K562 (cell line): ENCODE results near the gene GDF7. TPM values are rescaled to one million over a fixed set of nuclear protein-coding genes. Genes with fewer than 3 reads are reported as not detected.
A peak's percentile ranks its signal among the peaks of the same experiment; 100 is the strongest.

ENCODE experiments used
- BCLAF1 ChIP-seq, 2 experiments: fragments of 450-650 bp in 1 of 2; IDR thresholded peaks; 2 replicates each; pipeline ENCODE4 v1.6.1; 2011 to 2017; ENCODE audit warnings: low read depth in 2 of 2, antibody characterized with exemption in 1 of 2, borderline replicate concordance in 1 of 2, low read length in 1 of 2, mild to moderate bottlenecking in 1 of 2, mixed read lengths in 1 of 2; ENCODE audit not compliant: control insufficient read depth in 1 of 2
- BRF2 ChIP-seq: IDR thresholded peaks from 3 replicates; pipeline ENCODE4 v1.6.1; 2011; ENCODE audit warnings: borderline replicate concordance, mild to moderate bottlenecking; ENCODE audit not compliant: insufficient read length, insufficient read depth
- CUX1 ChIP-seq: fragments of 200-800 bp; sonication (Bioruptor generic); IDR thresholded peaks from 2 replicates; pipeline ENCODE4 v1.6.1; 2016; ENCODE audit warnings: missing genetic modification characterization, missing compliant biosample characterization
- ELK3 ChIP-seq: fragments of 450-650 bp; formaldehyde crosslinking; IDR thresholded peaks from 2 replicates; pipeline ENCODE4 v1.4.0; 2020; ENCODE audit warnings: mild to moderate bottlenecking
- HDAC8 ChIP-seq: fragments of 450-650 bp; IDR thresholded peaks from 2 replicates; pipeline ENCODE4 v1.6.1; 2016; ENCODE audit warnings: mild to moderate bottlenecking, missing genetic modification characterization, moderate library complexity, missing compliant biosample characterization
- KAT8 ChIP-seq: fragments of 450-650 bp; IDR thresholded peaks from 2 replicates; pipeline ENCODE4 v1.6.1; 2016; ENCODE audit warnings: low read depth, mild to moderate bottlenecking
- LEF1 ChIP-seq: fragments of 450-650 bp; IDR thresholded peaks from 2 replicates; pipeline ENCODE4 v1.6.1; 2016; ENCODE audit warnings: mild to moderate bottlenecking
- MNT ChIP-seq, 2 experiments: fragments of 450-650 bp; conservative IDR thresholded peaks; 2 replicates each; pipeline ENCODE4 v1.6.1; 2017; ENCODE audit warnings: mild to moderate bottlenecking in 2 of 2, moderate library complexity in 2 of 2
- POLR2G ChIP-seq: fragments of 200-400 bp; formaldehyde crosslinking; IDR thresholded peaks from 2 replicates; pipeline ENCODE4 v1.6.1; 2017; ENCODE audit warnings: low read depth, mild to moderate bottlenecking, antibody characterized with exemption, low read length, moderate library complexity
- XRCC3 ChIP-seq: fragments of 450-650 bp; IDR thresholded peaks from 2 replicates; pipeline ENCODE4 v1.6.1; 2017; ENCODE audit warnings: mild to moderate bottlenecking, moderate library complexity
- YBX1 ChIP-seq: fragments of 450-650 bp; IDR thresholded peaks from 2 replicates; pipeline ENCODE4 v1.7.1; 2016; ENCODE audit warnings: mild to moderate bottlenecking
- ZFP36 ChIP-seq: fragments of 150-350 bp; IDR thresholded peaks from 2 replicates; pipeline ENCODE4 v1.6.1; 2018; ENCODE audit warnings: low read length, low read depth; ENCODE audit not compliant: partially characterized antibody
- ZNF134 ChIP-seq: fragments of 250-450 bp; sonication (Bioruptor Pico); conservative IDR thresholded peaks from 2 replicates; pipeline ENCODE4 v1.4.0; 2020
- ZNF431 ChIP-seq: sonication (generic); formaldehyde crosslinking; IDR thresholded peaks from 2 replicates; pipeline ENCODE4 v1.8.0; 2022; ENCODE audit warnings: mild to moderate bottlenecking, missing genetic modification reagents
- polyA plus RNA-seq, 8 experiments: library from polyadenylated mRNA; depleted of rRNA in 4 of 8; stranded (reverse) in 5 of 8; unstranded in 3 of 8; fragments of >200 nt; fragmentation: Nextera tagmentation in 2 of 8; fragmentation: Illumina TruSeq in 1 of 8; extraction: Ambion mirVana in 2 of 8; extraction: Trizol in 1 of 8; gene quantifications; 2 replicates each; pipeline versions ENCODE4 v1.2.1 to v1.2.3, GENCODE V29; 2011 to 2014; ENCODE audit warnings: inconsistent platforms in 1 of 8, missing spikeins in 1 of 8
- total RNA-seq, 7 experiments: library from RNA; depleted of rRNA in 6 of 7; stranded (reverse); fragments of >200 nt in 6 of 7; fragmentation: Illumina TruSeq in 2 of 7; extraction: Trizol in 2 of 7; gene quantifications; 2 replicates each; pipeline versions ENCODE4 v1.2.1 to v1.2.3, GENCODE V29; 2011 to 2021; ENCODE audit warnings: low replicate concordance in 1 of 7

Gene GDF7
- total and polyA plus RNA-seq, 9 of the 15 experiments (the other 6 are each of a cell fraction or from before 2014, with no cell fraction given), result 0.01 TPM; not detected in 7

- no peak for TF ChIP-seq CUX1 (CRISPR knock-in tag)
- no peak for TF ChIP-seq ELK3
- no peak for TF ChIP-seq MNT (conservative IDR thresholded peaks at IDR 0.05)
- TF ChIP-seq ZFP36, result no peak
- no peak for TF ChIP-seq KAT8
- no peak for TF ChIP-seq BCLAF1 (IDR thresholded peaks at IDR 0.05; ENCODE audit: borderline replicate concordance in 1 of 2, control insufficient read depth in 1 of 2, low read depth in 2 of 2, low read length in 1 of 2)
- 0 out of 2 replicates have a peak, but pooled peaks have one; percentile 22 for TF ChIP-seq POLR2G
- no peak for TF ChIP-seq LEF1
- no peak for TF ChIP-seq XRCC3
- TF ChIP-seq YBX1, result no peak
- TF ChIP-seq ZNF134 (CRISPR knock-in tag), result no peak
- no peak for TF ChIP-seq ZNF431 (CRISPR knock-in tag)
- no peak for TF ChIP-seq BRF2
- TF ChIP-seq HDAC8 (tag), result no peak
Observed at GRCh38 chr2:20642055-20642971, 24.6 kb upstream of the GDF7 start (continued).
